Activated CD4-positive, alpha-beta T cell treated with anti-CD3 and anti-CD28 coated beads, Interleukin-2, amount 50 U/mL, for 4 hours (primary cell): ENCODE data around the gene IRF2.

Source experiments
- DNase-seq, 2 experiments: peaks; one replicate each; pipeline ENCODE4 v3.0.0-alpha.2; 2020

The IRF2 gene

GRCh38 chr4:184474263-184475095 is at the start of gene IRF2:
TSS of gene IRF2 (minus strand) at chr4:184474550. CDS start at chr4:184429064, 45,486 bp downstream.
- peak; percentile 96 to 98 for DNase-seq

GRCh38 chr4:184515606-184516005 is 41.3 kb upstream of the IRF2 start:
- DNase-seq: no peak

- DNase-seq: peak in 1 of 2 experiments; percentile 2
Observed at GRCh38 chr4:184514121-184514988, 40.0 kb upstream of the IRF2 start.

DNA sequence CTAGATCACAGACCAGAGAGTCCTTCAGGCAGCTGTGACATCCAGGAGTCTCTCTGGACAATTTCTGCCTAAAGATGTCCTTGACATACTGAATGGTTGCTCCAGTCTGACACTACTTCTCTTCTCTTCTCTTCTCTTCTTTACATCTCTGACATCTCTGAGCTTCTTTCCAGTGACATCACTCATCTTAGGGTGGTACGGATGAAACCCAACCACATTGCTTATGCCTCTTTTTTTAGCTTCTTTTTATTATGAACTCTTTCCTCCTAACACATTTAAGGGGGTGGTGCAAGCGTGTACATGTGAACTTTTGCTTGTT is 39.4 kb upstream of the IRF2 start:
- no peak for DNase-seq

DNA sequence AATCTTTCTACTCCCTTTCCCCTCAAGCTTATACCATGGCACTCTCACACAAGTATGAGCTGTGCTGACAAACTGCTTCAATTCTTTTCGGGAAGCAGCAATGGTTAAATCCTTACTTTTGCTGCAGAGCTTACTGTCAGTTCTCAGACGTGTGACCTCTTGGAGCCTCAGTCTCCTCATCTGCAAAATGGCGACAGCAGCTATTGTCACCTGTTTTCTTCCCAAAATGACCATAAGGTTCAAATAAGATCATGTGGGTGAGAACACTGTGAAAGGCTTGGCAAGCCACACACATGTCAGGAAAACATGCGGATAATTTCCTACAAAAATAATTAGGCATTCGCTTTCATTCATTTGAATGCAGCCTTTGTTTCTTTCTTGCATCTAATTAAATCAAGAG is 36.8 kb upstream of the IRF2 start:
- DNase-seq: no peak

DNA sequence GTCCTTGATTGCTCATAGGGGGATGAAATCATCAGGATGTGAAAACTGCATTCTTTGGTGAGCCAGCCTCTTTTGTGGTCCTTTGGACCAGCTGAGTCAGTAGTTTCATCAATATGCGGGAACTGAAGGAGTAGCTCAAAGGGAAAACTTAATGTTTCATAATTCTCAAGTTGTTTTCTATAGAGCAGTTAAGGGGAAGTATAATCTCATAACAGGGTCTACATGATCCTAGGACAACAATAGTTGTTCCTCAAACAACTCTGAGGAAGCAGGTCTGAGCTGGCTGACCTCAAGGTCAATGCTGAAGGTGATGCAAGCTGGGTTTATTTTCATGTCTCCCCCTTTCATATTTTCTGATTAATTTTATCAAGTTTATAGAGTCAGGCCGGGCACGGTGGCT is 36.1 kb upstream of the IRF2 start:
- no peak for DNase-seq

DNA sequence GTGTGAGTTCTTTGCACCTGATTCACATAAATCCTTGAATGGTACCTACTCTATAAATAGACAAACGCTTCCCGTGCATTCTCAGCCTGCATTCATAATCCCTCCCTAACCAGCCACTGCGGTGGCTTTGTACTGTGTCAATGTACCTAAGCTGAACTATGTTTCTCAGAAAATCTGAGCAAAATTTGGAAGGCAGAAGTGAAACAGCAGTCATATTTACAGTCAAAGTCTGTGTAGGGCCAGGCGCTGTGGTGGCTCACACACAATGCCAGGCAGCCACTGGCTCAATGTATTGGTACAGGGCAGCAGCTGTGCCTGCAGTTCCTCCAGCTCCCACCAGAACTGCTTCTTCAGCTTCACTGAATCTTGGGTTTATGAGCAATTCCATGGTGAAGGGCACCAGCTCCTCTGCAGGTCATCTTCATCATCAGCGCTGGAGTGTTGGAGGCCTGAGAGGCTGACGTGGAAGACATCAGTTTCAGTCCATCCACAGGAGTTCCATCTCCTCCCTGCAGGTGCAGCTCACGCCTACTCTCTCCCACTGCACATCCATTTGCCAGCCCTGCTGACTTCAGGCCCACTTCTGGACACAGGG is 32.3 kb upstream of the IRF2 start:
- DNase-seq: no peak

DNA sequence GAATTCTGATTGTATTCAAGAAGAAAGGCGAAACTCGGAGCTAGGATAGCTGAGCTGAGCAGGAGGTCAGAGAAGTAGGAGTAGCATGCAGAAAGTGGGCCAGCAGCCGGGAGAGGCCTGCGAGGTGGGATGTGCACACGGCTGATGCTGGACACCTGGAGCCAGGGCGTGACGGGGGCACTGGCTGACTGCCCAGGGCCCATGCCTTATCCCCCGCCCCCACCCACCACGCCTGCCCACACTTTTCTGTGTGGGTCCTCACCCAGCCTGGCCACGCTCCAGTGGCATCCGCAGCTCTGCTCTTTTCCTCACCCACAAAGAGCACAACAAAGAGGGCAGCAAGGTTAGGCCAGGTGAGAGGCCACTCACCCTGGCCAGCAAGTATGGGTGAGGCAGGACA is 30.0 kb upstream of the IRF2 start:
- DNase-seq: no peak

- DNase-seq: no peak
Observed at GRCh38 chr4:184503869-184504300, 29.5 kb upstream of the IRF2 start.

DNA sequence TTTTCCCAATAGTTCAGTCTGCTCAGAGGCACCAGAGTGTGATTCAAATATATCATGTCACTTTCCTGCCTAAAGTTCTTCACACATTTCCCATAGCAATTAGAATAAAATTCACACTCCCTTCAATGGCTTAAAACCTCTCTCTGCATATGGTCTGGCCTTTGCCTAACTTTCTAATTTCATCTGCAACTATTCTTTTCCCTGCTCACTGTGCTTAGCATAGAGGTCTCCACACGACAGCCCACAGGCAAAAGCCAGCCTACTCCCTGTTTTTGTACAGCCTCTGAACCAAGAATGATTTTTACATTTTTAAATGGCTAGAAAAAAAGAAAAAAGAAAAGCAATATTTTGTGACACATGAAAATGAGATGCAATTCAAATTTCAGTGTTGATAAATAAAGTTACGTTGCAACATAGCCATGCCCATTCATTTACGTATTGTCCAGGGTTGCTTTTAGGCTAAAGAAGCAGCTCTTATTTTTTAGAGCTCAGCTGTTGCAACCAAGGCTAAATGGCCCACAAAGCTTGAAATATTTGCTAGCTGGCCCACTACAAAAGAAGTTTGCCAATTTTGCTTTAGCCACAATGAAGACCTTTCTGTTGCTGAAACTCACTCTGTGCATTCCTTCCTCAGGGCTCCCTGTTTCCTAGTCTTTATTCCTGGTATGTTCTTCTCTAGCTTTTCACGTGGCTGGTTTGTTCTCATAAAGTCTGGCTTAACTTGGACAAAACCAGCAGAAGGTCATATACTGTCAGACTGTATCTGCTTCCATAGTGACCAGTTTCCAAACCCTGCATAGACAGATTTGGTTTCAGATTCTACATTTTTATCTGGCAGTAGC is 26.6 kb upstream of the IRF2 start:
- no peak for DNase-seq

DNA sequence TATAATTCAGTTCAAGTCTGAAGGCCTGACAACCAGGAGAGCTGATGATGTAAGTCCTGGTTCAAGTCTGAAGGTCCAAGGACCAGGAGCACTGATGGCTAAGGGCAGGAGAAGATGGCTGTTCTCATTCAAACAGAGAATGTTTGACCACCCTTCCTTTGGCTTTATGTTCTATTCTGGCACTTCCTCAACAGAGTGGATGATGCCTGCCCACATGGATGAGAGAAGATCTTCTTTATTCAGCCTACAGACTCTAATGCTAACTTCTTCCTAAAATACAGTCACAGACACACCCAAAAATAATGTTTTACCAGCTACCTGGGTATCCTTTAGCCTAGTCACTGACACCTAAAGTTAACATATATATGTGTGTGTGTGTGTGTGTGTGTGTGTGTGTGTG is 25.6 kb upstream of the IRF2 start:
- DNase-seq: no peak

GRCh38 chr4:184498598-184498997 is 24.2 kb upstream of the IRF2 start:
- DNase-seq: no peak

- no peak for DNase-seq
Observed at GRCh38 chr4:184489771-184490170, 15.4 kb upstream of the IRF2 start.

DNA sequence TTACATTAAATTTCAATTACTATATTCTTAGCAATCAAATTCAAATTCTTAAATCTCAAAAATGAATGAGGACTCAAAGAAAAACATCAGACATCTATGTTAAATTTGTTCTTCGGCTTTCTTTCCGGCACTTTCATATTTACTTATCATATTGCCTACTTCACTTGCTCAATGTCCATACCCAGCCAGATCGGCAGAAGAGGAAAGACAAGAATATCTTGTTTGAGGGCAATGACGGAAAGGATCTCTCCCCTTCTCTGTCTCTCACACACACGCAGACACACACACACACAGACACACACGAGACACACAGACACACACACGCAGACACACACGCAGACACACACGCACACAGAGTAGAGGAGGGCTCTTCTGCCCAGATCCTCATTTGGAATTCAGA is 13.2 kb upstream of the IRF2 start:
- no peak for DNase-seq

DNA sequence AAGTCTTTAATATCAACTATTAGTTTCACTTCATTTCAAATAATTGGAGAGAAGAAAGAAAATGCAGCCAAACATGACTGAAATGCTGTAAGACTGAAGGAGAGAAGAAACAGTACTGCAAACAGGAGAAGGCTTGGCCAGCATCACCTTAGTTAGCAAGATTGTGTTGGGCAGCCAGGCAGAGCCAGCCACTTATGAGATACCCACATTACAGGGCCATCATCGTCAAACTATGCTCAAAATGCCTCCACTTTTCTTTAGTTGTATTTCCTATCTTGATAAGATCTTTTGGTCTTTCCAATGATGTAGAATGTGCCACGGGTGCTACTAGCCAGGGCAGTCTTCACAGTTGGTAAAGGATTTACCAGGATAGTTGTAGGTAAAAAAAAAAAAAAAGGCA is 10.9 kb upstream of the IRF2 start:
- no peak for DNase-seq

DNA sequence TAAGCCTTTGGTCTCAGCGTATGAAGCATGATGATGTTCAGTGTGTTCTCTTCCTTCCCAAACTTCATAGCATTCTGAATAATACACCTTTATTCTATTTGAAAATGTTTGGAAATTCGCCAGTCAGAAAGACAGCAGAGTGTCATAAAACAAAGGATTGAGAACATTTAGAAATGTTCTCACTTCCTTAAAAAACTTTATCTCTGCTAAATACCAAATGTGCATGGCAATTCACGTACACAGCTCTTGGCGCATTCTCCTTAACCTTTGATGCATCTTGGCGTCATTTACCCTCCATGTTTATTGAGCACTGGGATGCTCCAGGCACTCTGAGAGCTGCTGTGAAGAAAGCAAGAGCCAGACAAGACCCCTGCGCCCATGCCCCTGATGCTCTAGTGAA is 7.2 kb upstream of the IRF2 start:
- no peak for DNase-seq

GRCh38 chr4:184479516-184479950 is 5.2 kb upstream of the IRF2 start:
- no peak for DNase-seq

- no peak for DNase-seq
Observed at GRCh38 chr4:184477201-184477999, 3.0 kb upstream of the IRF2 start.

DNA sequence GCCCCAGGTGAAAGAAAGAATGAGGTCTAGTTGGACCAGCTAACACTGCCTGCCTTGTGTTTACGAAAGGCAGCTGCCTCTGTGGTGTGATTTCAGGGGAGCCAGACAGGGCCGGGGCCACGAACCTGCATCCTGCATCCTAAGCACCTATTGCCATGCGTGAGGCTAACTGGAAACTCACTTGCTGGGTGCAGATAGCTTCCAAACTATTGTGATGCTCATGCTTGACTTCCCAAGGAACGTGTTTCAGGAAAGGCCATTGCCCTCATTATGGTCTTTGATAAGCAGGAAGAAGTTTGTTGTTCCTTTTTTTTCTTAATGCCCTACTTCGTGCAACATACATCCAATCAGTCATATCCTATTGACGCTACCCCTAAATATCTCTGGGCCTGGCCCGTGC is 2.3 kb upstream of the IRF2 start:
- DNase-seq: peak in 1 of 2 experiments; percentile 5

DNA sequence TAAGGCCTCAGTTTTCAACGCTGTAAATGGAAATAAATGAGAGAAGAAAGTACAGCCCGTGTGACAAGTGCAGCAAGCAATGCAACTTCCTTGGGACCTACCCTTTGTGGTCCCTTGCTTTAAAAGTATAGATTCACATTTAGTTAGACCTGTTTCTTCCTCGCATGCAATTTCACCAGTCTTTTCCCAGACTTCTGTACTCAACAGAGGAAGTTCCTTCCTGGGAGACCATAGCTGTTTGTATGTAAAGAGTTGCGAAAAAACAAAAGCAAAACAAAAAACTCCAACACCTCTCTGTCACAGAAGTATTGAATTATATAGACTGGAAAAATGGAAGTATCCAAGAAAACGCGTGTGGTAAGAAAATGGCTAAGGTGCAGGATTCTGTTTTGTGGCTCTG is 1.1 kb upstream of the IRF2 start:
- no peak for DNase-seq

GRCh38 chr4:184475096-184475461 is 729 bp upstream of the IRF2 start:
- peak; percentile 46 to 58 for DNase-seq
